Dermis blood vessel endothelial cell (primary cell): ENCODE data around the gene LKAAEAR1. TPM values are rescaled to one million over a fixed set of nuclear protein-coding genes. Genes with fewer than 3 reads are reported as not detected.

Experiments
- DNase-seq: peaks from one replicate; pipeline ENCODE4 v3.0.0; 2010
- total RNA-seq: library from RNA; depleted of rRNA; stranded (reverse); fragments of >200 nt; gene quantifications from 2 replicates; pipeline ENCODE4 v1.2.3, GENCODE V29; 2014

Gene LKAAEAR1
- total RNA-seq, 1 donor from 2014 or later = not detected

GRCh38 chr20:64077876-64078551 lies 6.2 kb downstream of the LKAAEAR1 start:
- DNase-seq = no peak

- DNase-seq = no peak
Measured at GRCh38 chr20:64077541-64077875, 6.7 kb downstream of the LKAAEAR1 start.

GRCh38 chr20:64077094-64077493 lies 7.1 kb downstream of the LKAAEAR1 start:
- no peak for DNase-seq

DNA sequence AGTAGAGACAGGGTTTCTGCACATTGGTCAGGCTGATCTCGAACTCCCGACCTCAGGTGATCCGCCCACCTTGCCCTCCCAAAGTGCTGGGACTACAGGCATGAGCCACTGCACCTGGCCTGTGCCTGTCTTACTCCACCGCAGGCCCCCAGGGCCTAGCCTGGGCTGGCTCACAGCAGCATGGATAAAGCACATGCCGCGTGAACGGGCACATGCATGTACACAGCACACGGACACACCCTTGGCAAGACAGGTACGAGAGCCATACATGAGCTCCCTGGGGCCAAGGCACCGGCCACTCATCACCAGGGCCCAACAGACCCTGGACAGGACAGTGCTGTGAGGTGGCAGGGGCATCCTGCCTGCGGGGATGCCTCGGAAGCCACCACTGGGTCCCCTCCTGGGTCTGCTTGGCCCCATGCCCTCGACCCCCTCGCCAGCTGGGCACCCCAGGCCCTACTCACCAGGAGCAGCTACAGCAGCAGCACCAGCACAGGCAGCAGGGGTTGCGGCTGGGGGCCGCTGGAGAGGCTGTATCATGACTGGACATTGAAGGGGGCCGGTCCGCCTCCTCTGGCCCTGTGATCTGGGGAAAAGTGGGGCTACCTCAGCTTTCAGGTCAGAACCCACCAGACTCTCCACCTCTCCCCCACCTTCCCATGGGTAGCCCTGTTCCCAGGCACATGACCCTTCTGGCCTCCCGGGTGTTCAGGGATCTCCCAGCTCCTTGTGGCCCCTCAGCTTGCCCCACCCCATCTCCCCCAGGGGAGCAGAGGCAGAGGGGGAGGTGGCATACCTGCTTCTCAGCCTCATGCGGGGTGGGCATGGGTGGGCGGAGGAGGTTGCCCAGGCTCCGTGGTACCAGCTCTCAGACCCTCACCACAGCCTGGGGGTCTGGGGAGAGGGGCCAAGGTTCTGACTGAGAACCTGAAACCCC lies 7.9 kb downstream of the LKAAEAR1 start:
- DNase-seq = no peak

- no peak for DNase-seq
Measured at GRCh38 chr20:64075556-64075955, 8.6 kb downstream of the LKAAEAR1 start.

GRCh38 chr20:64074963-64075362 lies 9.2 kb downstream of the LKAAEAR1 start:
- no peak for DNase-seq

DNA sequence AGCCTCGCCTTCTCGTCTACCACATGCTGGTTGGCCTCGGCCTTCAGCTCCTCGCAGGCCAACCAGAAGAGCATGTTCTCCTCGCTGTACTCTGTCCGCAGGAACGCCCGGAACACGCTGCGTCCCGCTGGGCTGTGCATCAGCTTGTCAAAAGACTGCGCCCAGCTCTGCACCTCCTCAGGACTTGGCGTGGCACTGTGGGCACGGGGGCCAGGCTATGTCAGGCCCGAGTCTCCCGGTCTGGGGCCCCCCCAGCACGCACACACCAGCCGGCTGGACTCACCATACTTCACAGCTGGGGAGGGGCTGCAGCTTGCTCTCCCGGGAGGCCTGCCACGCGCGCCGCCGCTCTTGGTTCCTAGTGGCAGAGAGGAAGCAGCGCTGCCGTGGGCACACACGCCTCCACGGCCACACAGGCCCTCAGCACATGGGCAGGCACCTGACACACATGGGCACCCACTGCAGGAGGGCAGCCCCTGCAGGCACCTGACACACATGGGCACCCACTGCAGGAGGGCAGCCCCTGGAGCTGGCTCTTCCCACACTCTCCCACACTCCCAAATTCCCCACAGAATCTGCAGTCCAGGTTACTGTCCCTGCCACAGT lies 9.9 kb downstream of the LKAAEAR1 start:
- no peak for DNase-seq

DNA sequence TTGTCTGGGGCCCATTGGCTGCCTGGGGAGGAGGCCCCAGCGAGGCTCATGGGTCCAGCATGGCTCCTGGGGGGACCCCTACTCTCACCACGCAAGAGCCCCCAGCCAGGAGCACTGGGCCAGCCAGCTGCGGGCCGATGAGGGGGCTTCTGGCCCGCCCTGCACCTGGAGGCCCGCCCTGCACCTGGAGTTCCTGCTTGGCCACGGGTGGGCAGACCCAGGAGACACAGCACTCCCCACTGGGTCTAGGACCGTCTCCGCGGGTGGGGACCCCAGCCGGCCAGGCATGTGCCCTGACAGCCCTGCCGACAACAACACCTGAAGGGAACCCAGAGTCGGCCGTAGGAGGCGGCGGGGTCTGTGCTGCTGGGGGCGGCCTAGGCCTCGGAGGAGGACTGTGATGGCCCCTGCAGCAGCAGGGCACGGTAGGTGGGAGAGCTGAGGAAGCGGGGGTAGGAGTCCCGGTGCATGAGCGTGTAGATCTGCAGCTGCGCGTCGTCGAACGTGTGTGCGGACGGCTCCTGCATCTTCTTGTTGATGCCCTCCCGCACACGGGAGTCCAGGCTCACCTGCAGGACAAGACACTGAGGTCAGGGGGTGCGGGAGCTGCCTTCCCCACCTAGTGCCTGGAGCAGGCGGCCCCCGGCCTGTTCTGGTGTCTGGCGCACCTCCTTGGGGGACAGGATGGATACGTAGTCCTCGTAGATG lies 10.6 kb downstream of the LKAAEAR1 start:
- no peak for DNase-seq

DNA sequence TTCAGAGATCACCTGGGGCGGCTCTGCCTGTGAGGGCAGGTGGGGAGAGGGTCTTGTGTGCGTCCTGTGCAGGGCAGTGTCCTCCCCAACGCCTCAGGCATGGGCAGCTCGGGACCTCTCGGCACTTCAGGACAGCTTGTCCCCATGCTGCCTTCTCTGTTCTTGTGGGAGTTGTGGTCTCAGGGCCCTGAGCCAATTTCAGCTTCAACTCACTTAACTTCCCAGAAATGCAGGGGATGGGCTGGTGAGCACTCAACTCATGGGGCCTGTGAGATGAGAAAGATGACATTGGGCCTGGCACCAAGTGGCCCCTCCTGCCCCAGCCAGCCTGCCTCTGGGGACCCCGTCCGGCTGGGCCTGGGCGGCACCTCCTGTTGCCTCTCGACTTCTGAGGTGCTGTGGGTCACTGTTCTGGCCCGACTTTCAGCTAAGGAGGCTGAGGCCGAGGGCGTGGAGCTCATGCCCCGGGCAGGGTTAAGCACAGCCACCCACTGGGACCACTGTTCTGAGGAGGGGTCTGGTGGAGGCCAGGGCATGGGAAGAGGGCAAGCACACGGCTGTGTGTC lies 11.6 kb downstream of the LKAAEAR1 start:
- DNase-seq = no peak

DNA sequence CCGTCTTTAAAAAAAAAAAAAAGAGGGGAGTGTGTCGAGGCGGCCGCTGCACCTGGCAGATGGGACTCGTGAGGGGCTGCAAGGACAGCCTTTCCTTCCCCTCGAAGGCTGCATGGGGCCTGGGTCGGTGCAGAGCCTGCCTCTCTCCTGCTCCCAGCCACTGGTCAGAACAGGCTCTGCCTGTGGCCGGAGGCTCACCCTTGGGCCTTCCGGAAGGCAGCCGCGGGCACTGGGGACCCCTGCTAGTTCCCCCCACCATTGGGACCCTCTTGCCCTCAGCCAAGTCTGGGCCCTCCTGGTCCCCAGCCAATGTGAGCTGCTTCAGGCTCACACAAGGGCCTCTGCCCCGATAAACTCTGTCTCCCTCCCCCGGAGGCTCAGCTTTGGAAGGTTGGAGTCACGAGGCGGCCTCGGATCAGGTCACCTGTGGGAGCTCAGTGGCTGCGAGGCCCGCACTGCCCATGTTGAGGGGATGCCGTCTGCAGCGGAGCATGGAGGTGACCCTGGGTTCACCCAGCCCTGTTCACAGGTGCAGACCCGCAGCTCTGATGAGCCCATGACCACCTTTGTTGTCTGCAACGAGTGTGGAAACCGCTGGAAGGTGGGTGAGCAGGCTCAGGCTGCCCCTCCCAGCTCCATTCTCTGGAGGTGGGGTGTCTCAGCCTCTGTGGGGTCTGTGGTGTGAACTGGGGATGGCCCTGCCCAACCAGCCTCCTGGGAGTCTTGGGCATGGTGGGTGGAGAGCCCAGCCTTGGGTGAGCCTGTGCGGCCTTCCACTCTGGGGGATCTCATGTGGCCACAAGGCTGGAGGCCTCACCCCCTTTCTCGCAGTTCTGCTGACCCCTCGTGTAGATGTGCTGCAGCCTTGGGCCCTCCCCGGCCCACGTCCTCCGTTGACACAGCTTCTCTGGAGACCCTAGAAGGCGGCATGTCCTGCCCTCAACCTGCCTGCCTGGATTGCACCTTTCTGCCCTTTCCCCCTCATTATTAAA lies 12.6 kb downstream of the LKAAEAR1 start:
- DNase-seq = no peak

DNA sequence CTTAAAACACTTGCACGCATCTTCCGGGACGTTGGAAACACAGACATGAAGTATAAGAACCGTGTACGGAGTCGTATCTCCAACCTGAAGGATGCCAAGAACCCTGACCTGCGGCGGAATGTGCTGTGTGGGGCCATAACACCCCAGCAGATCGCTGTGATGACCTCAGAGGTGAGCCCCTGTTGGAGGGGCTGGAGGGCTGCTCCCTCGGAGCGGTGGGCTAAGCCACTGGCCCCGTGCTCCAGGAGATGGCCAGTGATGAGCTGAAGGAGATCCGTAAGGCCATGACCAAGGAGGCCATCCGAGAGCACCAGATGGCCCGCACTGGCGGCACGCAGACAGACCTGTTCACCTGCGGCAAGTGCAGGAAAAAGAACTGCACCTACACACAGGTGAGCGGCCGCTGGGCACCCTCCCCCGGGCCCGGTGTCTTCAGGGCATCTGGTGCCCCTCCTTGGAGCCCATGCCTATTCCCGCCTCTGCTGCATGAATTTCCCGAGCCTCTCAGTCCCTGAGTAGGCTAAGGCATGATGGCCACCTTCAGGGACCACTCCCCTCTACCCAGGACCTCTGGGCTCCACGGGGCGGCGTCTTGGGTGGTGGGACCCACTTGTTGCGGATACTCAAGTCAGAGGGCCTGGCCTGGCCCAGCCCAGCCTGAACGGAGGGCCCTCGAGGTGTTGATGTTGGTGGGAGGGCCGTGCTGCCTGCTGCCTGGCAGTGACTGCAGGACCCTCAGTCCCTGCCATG lies 13.8 kb downstream of the LKAAEAR1 start:
- DNase-seq = no peak

GRCh38 chr20:64069614-64070243 lies 14.5 kb downstream of the LKAAEAR1 start:
- peak; percentile 68 for DNase-seq

DNA sequence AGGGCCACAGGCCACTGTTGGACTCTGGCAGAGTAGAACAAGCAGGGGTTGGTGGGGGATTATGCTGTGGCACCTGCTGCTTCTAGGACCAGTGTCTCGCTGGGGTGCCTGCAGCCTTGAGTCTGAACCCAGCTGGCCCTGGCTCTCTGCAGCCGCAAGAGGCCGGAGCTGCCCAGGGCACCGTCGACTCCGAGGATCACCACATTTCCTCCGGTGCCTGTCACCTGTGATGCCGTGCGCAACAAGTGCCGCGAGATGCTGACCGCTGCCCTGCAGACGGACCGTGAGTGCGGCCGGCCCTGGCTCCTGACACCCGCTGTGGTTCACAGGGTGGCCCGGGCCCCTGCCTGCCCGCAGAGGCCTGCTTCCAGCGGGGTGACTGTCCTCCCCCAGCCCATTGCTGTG lies 15.0 kb downstream of the LKAAEAR1 start:
- no peak for DNase-seq

DNA sequence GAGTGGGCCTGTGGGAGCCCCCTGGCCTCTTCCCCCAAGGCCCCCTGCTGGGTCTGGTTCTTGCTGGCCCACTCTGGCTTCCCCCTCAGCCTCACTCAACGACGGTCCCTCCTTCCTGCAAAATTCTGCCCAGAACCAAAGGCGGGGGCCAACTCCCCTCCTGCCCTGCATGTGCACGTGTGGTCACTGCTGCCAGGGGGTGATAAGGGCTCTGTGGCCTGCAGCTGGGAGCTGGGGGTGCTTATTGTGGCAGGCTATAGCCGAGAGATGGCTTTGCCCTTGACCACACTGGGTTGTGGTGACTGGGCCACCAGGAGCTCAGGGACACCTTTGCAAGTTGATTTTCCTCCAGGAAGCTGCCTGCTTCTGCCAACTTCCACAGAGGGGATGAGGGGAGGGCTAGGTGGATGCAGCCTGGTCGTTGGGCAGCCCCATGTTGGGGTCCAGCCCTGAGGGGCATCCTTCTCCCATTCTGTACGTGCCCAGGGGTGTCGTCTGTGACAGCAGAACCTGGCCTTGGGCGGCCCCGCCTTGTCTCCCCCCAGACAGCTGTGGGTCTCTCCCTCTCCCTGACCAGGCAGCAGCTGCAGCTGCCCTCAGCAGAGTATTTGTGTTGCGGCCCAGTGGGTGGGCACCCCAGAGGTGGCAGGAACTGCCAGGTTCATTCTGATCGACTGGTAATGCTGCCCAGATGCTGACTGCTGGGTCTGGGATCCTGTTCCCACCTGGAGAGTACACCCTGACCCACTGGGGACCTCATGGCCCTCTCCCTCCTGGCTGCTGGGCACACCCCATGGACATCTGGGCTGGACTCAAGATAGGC lies 15.6 kb downstream of the LKAAEAR1 start:
- DNase-seq = no peak

GRCh38 chr20:64067733-64068307 lies 16.4 kb downstream of the LKAAEAR1 start:
- DNase-seq = no peak

DNA sequence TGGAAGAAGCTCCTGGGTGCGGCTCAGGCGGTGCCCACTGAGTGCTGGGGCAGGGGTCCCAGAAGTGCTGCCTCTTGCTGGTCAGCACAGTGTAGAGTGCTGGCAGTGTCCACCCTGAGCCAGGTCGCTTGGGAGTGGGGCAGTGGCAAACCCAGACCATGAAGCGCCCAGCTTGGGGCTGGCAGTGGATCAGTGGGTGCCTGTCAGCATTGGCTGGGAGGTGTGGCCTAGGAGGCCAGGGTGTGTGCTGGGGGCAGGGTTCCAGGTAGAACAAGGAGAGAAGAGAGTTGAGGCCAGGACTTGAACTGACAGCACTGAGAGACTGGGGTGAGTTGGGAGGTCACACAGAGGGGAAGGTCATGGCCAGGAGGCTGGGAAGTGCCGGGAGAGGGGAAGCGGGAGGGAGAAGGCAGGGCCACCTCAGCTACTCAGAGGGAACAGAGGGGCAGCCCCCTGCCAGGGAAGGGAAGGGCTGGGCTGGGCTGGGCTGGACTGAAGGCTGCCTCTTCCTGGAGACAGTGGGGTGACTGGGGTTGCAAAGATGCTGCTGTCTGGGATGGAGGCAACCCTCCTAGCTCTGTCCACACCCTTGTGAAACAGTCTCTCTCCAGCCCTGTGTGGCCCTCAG lies 17.1 kb downstream of the LKAAEAR1 start:
- no peak for DNase-seq

GRCh38 chr20:64065974-64066343 lies 18.2 kb downstream of the LKAAEAR1 start:
- DNase-seq = no peak
